GM12878 (cell line): Measurements from ENCODE around the gene EEPD1. TPM values are rescaled to one million over a fixed set of nuclear protein-coding genes. Genes with fewer than 3 reads are reported as not detected.

Experiments
- ATAC-seq: fragments of 200-7000 bp; cut with Tn5 transposase; 3 replicates; pipeline ENCODE4 v1.9.1; 2020; ENCODE audit warnings: mild to moderate bottlenecking, moderate library complexity
- BruUV-seq: library from RNA; stranded (reverse); fragments of 400-500 nt; replicated peaks from 2 replicates; lab custom pipeline; 2021; lab: Mats Ljungman, UMichigan
- CTCF ChIA-PET: fragments of 300-600 bp; sonication (Branson Sonifier 250); formaldehyde crosslinking; extraction: SDS; loops from one replicate; lab custom pipeline; 2021; ENCODE audit warnings: inconsistent platforms; lab: Yijun Ruan, JAX
- POLR2A ChIA-PET: fragments of 350-600 bp; formaldehyde crosslinking; extraction: SDS; loops from one replicate; lab custom pipeline; 2021; ENCODE audit warnings: inconsistent platforms; lab: Charles Lee
- RAD21 ChIA-PET: fragments of 300-600 bp; sonication (Branson Sonifier 250); formaldehyde crosslinking; loops from one replicate; lab custom pipeline; 2023; ENCODE audit warnings: antibody characterized with exemption; ENCODE audit not compliant: unreplicated experiment; lab: Charles Lee
- SMC1A ChIA-PET: fragments of 300-600 bp; sonication (Branson Sonifier 250); formaldehyde crosslinking; loops from one replicate; lab custom pipeline; 2023; ENCODE audit not compliant: unreplicated experiment, uncharacterized antibody; lab: Charles Lee
- DNase-seq: peaks from one replicate; pipeline ENCODE4 v3.0.0-alpha.2; 2011; ENCODE audit warnings: low read depth, low spot score
- FAIRE-seq: peaks from 3 replicates; lab custom pipeline; 2011; peaks lifted over from hg19 to GRCh38; lab: Jason Lieb, UNC
- H2AFZ ChIP-seq: 2 replicates; pipeline ENCODE4 v1.6.0; 2011; ENCODE audit warnings: low read depth, low read length, control low read depth; ENCODE audit not compliant: control insufficient read depth
- H3K27ac ChIP-seq: 2 replicates; pipeline ENCODE4 v1.5.1; 2011; ENCODE audit warnings: control low read depth; ENCODE audit not compliant: control insufficient read depth, insufficient read depth
- H3K27me3 ChIP-seq, 2 experiments: replicated peaks in 1 of 2; 2 replicates each; pipeline versions ENCODE4 v1.6.0 to v1.6.1; 2011; ENCODE audit warnings: low read length in 1 of 2; ENCODE audit not compliant: control insufficient read depth in 2 of 2, insufficient read depth in 2 of 2
- H3K36me3 ChIP-seq, 2 experiments: 2 replicates each; pipeline ENCODE4 v1.5.1; 2011; ENCODE audit warnings: low read length in 1 of 2; ENCODE audit not compliant: control insufficient read depth in 2 of 2, insufficient read depth in 2 of 2
- H3K4me1 ChIP-seq: 2 replicates; pipeline ENCODE4 v1.6.1; 2011; ENCODE audit warnings: mild to moderate bottlenecking, low read length, moderate library complexity, mixed read lengths; ENCODE audit not compliant: control insufficient read depth, insufficient read depth
- H3K4me2 ChIP-seq: 2 replicates; pipeline ENCODE4 v1.6.0; 2011; ENCODE audit warnings: control low read depth; ENCODE audit not compliant: control insufficient read depth, insufficient read depth
- H3K4me3 ChIP-seq: fragments of 200-600 bp; sonication (generic); 2 replicates; pipeline ENCODE4 v1.5.1; 2016
- H3K79me2 ChIP-seq: 2 replicates; pipeline ENCODE4 v1.6.0; 2011; ENCODE audit warnings: low read length; ENCODE audit not compliant: control insufficient read depth, insufficient read depth
- H3K9ac ChIP-seq: 2 replicates; pipeline ENCODE4 v1.8.0; 2011; ENCODE audit warnings: low read length, control low read depth, mixed read lengths; ENCODE audit not compliant: control insufficient read depth, insufficient read depth
- H3K9me3 ChIP-seq: replicated peaks from 3 replicates; pipeline ENCODE4 v1.5.1; 2011; ENCODE audit warnings: mild to moderate bottlenecking, low read length; ENCODE audit not compliant: control insufficient read depth, insufficient read depth
- H4K20me1 ChIP-seq: 2 replicates; pipeline ENCODE4 v1.6.0; 2011; ENCODE audit not compliant: control insufficient read depth, insufficient read depth
- FOXK2 ChIP-seq: fragments of 450-650 bp; IDR thresholded peaks from 2 replicates; pipeline ENCODE4 v1.6.1; 2017; ENCODE audit warnings: mild to moderate bottlenecking, moderate library complexity
- GABPA ChIP-seq: IDR thresholded peaks from 2 replicates; pipeline ENCODE4 v1.6.1; 2014; ENCODE audit warnings: antibody characterized with exemption, low read depth, mild to moderate bottlenecking, inconsistent platforms
- HDAC6 ChIP-seq: fragments of 200-600 bp; sonication (generic); IDR thresholded peaks from one replicate; pipeline ENCODE4 v1.8.0; 2017; ENCODE audit warnings: antibody characterized with exemption; ENCODE audit not compliant: unreplicated experiment
- WRNIP1 ChIP-seq: IDR thresholded peaks from 2 replicates; pipeline ENCODE4 v1.6.1; 2011; ENCODE audit warnings: low read depth, low read length, improper control_type of control experiment, borderline replicate concordance
- YY1 ChIP-seq: IDR thresholded peaks from 2 replicates; pipeline ENCODE4 v1.6.1; 2011; ENCODE audit warnings: low read depth, mild to moderate bottlenecking, low read length
- ZNF622 ChIP-seq: fragments of 450-650 bp; IDR thresholded peaks from 2 replicates; pipeline ENCODE4 v1.6.1; 2017; ENCODE audit warnings: mild to moderate bottlenecking, inconsistent platforms
- WGBS: methylation state at CpG from one replicate; pipeline ENCODE4 v1.1.6; 2016; ENCODE audit warnings: low lambda C conversion rate; ENCODE audit not compliant: insufficient replicate concordance, insufficient coverage; ENCODE audit errors: missing lambda C conversion rate; 5-methylcytosine and 5-hydroxymethylcytosine counted together
- in situ Hi-C: fragments of 300-500 bp; cut with MboI; formaldehyde crosslinking; loops from 9 replicates; pipeline ENCODE4 v1.14.3; 2018; ENCODE audit warnings: mixed read lengths
- intact Hi-C: fragments of 100-400 bp; cut with micrococcal nuclease; formaldehyde crosslinking; loops from one replicate; pipeline ENCODE4 v1.14.2; 2022; ENCODE audit not compliant: unreplicated experiment
- polyA plus RNA-seq, 11 experiments: library from polyadenylated mRNA; depleted of rRNA in 4 of 11; unstranded in 6 of 11; stranded (reverse) in 5 of 11; fragments of >200 nt; fragmentation: Nextera tagmentation in 4 of 11; fragmentation: Illumina TruSeq in 1 of 11; extraction: Ambion mirVana in 4 of 11; extraction: Trizol in 1 of 11; gene quantifications; 1 replicate in 1 of 11; 2 replicates in 10 of 11; pipeline versions ENCODE4 v1.2.1 to v1.2.3, GENCODE V29; 2011 to 2016; ENCODE audit warnings: inconsistent platforms in 2 of 11, missing spikeins in 2 of 11, low read depth in 1 of 11
- total RNA-seq, 4 experiments: library from RNA; depleted of rRNA in 3 of 4; stranded (reverse); fragments of >200 nt in 3 of 4; fragmentation: Illumina TruSeq in 1 of 4; extraction: Trizol in 1 of 4; gene quantifications; 2 replicates each; pipeline versions ENCODE4 v1.2.1 to v1.2.3, GENCODE V29; 2013 to 2021
- TF ChIP-seq, protein P1 (sequence below): fragments of 450-650 bp; IDR thresholded peaks from 2 replicates; pipeline ENCODE4 v1.6.1; 2017; ENCODE audit warnings: antibody characterized with exemption, mild to moderate bottlenecking, moderate library complexity
- TF ChIP-seq, protein P2 (sequence below): IDR thresholded peaks from 2 replicates; pipeline ENCODE4 v1.6.1; 2012; ENCODE audit warnings: low read depth, low read length, improper control_type of control experiment
- TF ChIP-seq, protein P3 (sequence below): fragments of 450-650 bp; formaldehyde crosslinking; IDR thresholded peaks from 2 replicates; pipeline ENCODE4 v1.5.0; 2022; ENCODE audit warnings: mild to moderate bottlenecking, missing genetic modification characterization

EEPD1 gene
- total and polyA plus RNA-seq, 10 of the 15 experiments (the other 5 are each of a cell fraction or from before 2014, with no cell fraction given), result 0.24 to 2.8 (median 0.86) TPM; not detected in 1

DNA sequence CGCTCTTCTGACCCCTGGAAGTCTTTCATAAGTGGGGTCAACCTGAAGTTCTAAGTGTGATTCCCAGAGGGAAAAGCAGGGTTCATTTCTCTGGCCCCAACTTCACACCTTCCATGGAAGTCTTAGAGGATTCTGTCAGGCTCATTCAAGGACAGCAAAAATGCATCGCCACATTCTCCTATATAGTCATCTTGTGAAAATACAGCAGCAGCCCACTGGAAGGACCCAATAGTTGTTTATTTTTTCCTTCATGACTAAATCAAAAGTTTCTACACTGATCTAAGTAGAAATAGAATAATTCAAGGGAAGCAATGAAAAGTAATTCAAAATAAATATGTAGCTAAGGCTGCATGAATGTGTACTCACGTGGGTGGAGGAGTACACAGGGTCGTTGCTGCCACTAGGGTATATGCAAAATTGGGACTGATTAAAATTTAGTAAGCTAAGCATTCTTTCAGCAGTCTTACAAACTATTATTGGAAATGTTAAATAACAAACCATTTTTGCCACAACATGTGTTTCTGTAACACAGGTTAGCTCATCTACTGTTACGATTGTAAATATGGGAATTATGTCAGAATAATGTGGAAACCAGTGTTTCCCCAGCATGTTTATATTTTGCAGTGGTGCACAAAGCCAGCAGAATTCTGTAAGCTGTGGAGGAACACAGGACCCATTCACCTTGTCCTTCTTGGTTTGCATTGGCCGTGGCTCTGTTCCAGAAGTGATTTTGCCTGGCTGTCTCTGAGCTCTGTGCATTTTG lies 33.5 kb downstream of the EEPD1 start:
- Histone ChIP-seq H3K27me3 (no peaks in the 10 kb centered on the region), H3K4me2 (no peak overlapping the region), H3K79me2 (no peaks in the 10 kb centered on the region), H3K9me3 (no peaks in the 10 kb centered on the region; the same call in 2 of the 3 replicates), H2AFZ (no peak overlapping the region), H3K9ac (no peak overlapping the region), H3K36me3 (no peaks in the 10 kb centered on the region), H3K27ac (no peak overlapping the region), H3K4me1 (no peaks in the 10 kb centered on the region), H4K20me1 (no peaks in the 10 kb centered on the region), H3K4me3 (no peak overlapping the region)
- ChIA-PET POLR2A (interaction anchor here (0.6 to 1.3 kb wide), 3 partner anchors 14 to 25 kb away, joined by 3 to 6 read pairs (median 4); no protein-coding TSS in a partner anchor), RAD21 (interaction anchor here (0.9 kb wide), 1 partner anchor 73 kb away, joined by 3 read pairs; no protein-coding TSS in a partner anchor), CTCF (interaction anchor here (0.7 to 1.9 kb wide), 3 partner anchors 14 to 106 kb away, joined by 3 to 5 read pairs (median 4); no protein-coding TSS in a partner anchor), SMC1A (interaction anchor here (1.0 to 5.9 kb wide), 4 partner anchors 13 to 101 kb away, joined by 3 to 36 read pairs (median 4); no protein-coding TSS in a partner anchor)
- intact Hi-C loops (no loop called here), in situ Hi-C loops (no loop called here)
- FAIRE-seq, result no peak
- no peak for ATAC-seq
- DNase-seq, result no peak
- TF ChIP-seq HDAC6 (no peak), GABPA (no peak), FOXK2 (no peak), YY1 (no peak), WRNIP1 (no peak), ZNF622 (no peak)
- TF ChIP-seq, protein P1, sequence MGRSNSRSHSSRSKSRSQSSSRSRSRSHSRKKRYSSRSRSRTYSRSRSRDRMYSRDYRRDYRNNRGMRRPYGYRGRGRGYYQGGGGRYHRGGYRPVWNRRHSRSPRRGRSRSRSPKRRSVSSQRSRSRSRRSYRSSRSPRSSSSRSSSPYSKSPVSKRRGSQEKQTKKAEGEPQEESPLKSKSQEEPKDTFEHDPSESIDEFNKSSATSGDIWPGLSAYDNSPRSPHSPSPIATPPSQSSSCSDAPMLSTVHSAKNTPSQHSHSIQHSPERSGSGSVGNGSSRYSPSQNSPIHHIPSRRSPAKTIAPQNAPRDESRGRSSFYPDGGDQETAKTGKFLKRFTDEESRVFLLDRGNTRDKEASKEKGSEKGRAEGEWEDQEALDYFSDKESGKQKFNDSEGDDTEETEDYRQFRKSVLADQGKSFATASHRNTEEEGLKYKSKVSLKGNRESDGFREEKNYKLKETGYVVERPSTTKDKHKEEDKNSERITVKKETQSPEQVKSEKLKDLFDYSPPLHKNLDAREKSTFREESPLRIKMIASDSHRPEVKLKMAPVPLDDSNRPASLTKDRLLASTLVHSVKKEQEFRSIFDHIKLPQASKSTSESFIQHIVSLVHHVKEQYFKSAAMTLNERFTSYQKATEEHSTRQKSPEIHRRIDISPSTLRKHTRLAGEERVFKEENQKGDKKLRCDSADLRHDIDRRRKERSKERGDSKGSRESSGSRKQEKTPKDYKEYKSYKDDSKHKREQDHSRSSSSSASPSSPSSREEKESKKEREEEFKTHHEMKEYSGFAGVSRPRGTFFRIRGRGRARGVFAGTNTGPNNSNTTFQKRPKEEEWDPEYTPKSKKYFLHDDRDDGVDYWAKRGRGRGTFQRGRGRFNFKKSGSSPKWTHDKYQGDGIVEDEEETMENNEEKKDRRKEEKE, result no peak
- TF ChIP-seq, protein P2, sequence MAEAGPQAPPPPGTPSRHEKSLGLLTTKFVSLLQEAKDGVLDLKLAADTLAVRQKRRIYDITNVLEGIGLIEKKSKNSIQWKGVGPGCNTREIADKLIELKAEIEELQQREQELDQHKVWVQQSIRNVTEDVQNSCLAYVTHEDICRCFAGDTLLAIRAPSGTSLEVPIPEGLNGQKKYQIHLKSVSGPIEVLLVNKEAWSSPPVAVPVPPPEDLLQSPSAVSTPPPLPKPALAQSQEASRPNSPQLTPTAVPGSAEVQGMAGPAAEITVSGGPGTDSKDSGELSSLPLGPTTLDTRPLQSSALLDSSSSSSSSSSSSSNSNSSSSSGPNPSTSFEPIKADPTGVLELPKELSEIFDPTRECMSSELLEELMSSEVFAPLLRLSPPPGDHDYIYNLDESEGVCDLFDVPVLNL, result no peak
- TF ChIP-seq, protein P3, sequence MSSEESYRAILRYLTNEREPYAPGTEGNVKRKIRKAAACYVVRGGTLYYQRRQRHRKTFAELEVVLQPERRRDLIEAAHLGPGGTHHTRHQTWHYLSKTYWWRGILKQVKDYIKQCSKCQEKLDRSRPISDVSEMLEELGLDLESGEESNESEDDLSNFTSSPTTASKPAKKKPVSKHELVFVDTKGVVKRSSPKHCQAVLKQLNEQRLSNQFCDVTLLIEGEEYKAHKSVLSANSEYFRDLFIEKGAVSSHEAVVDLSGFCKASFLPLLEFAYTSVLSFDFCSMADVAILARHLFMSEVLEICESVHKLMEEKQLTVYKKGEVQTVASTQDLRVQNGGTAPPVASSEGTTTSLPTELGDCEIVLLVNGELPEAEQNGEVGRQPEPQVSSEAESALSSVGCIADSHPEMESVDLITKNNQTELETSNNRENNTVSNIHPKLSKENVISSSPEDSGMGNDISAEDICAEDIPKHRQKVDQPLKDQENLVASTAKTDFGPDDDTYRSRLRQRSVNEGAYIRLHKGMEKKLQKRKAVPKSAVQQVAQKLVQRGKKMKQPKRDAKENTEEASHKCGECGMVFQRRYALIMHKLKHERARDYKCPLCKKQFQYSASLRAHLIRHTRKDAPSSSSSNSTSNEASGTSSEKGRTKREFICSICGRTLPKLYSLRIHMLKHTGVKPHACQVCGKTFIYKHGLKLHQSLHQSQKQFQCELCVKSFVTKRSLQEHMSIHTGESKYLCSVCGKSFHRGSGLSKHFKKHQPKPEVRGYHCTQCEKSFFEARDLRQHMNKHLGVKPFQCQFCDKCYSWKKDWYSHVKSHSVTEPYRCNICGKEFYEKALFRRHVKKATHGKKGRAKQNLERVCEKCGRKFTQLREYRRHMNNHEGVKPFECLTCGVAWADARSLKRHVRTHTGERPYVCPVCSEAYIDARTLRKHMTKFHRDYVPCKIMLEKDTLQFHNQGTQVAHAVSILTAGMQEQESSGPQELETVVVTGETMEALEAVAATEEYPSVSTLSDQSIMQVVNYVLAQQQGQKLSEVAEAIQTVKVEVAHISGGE (CRISPR knock-in tag), result no peak
- BruUV-seq, result no TSS peak
- WGBS, result 32% methylated on average over 6 of the region's 6 CpGs
